HepG2 (cell line): ENCODE data around the gene SPC24. TPM values are rescaled to one million over a fixed set of nuclear protein-coding genes. Genes with fewer than 3 reads are reported as not detected.
A peak's percentile ranks its signal among the peaks of the same experiment; 100 is the strongest.

Experiments used
- RAD51 ChIP-seq: fragments of 450-650 bp; IDR thresholded peaks from 2 replicates; pipeline ENCODE4 v1.6.1; 2016; ENCODE audit warnings: borderline replicate concordance
- SMARCC2 ChIP-seq: fragments of 450-650 bp; IDR thresholded peaks from 2 replicates; pipeline ENCODE4 v1.6.1; 2017; ENCODE audit warnings: antibody characterized with exemption, mild to moderate bottlenecking
- ZNF33A ChIP-seq: sonication (generic); formaldehyde crosslinking; IDR thresholded peaks from 2 replicates; pipeline ENCODE4 v1.5.1; 2020; ENCODE audit warnings: missing genetic modification reagents, mild to moderate bottlenecking, moderate library complexity, borderline replicate concordance
- ZNF749 ChIP-seq: sonication (generic); formaldehyde crosslinking; IDR thresholded peaks from 2 replicates; pipeline ENCODE4 v1.8.0; 2022; ENCODE audit warnings: mild to moderate bottlenecking, missing genetic modification reagents, moderate library complexity, borderline replicate concordance
- polyA plus RNA-seq, 8 experiments: library from polyadenylated mRNA; depleted of rRNA in 3 of 8; stranded (reverse) in 7 of 8; unstranded in 1 of 8; fragments of >200 nt; fragmentation: Illumina TruSeq in 4 of 8; extraction: Trizol in 4 of 8; gene quantifications; 2 replicates each; pipeline versions ENCODE4 v1.2.1 to v1.2.3, GENCODE V29; 2011 to 2016; ENCODE audit warnings: low read depth in 4 of 8, missing spikeins in 1 of 8, mixed read lengths in 1 of 8; ENCODE audit not compliant: insufficient read depth in 1 of 8
- total RNA-seq, 5 experiments: library from RNA; depleted of rRNA; stranded (reverse); fragments of >200 nt; fragmentation: Illumina TruSeq; extraction: Trizol; gene quantifications; 2 replicates each; pipeline ENCODE4 v1.2.3, GENCODE V29; 2016; ENCODE audit warnings: low read depth in 1 of 5
- TF ChIP-seq, protein P1 (sequence below), 2 experiments: fragments of 450-650 bp in 1 of 2; sonication (generic) in 1 of 2; formaldehyde crosslinking in 1 of 2; IDR thresholded peaks; 2 replicates each; pipeline versions ENCODE4 v1.6.1 to v1.8.0; 2016 to 2022; ENCODE audit warnings: antibody characterized with exemption in 1 of 2, mild to moderate bottlenecking in 1 of 2, missing genetic modification reagents in 1 of 2
- TF ChIP-seq, protein P2 (sequence below): sonication (generic); formaldehyde crosslinking; IDR thresholded peaks from 2 replicates; pipeline ENCODE4 v1.4.0; 2020; ENCODE audit warnings: mild to moderate bottlenecking, low read depth, missing genetic modification reagents
- TF ChIP-seq, protein P3 (sequence below), 2 experiments: sonication (generic) in 1 of 2; formaldehyde crosslinking in 1 of 2; IDR thresholded peaks; 2 replicates each; pipeline versions ENCODE4 v1.4.0 to v1.6.1; 2016 to 2020; ENCODE audit warnings: borderline replicate concordance in 1 of 2, low read depth in 1 of 2, mild to moderate bottlenecking in 1 of 2, missing genetic modification reagents in 1 of 2
- TF ChIP-seq, protein P4 (sequence below): sonication (generic); formaldehyde crosslinking; IDR thresholded peaks from 2 replicates; pipeline ENCODE4 v1.5.1; 2020; ENCODE audit warnings: mild to moderate bottlenecking, missing genetic modification reagents

SPC24 gene
- total and polyA plus RNA-seq, 2 of the 13 experiments (the other 11 are each of a cell fraction or from before 2014, with no cell fraction given): 10.0 to 46.2 TPM

DNA sequence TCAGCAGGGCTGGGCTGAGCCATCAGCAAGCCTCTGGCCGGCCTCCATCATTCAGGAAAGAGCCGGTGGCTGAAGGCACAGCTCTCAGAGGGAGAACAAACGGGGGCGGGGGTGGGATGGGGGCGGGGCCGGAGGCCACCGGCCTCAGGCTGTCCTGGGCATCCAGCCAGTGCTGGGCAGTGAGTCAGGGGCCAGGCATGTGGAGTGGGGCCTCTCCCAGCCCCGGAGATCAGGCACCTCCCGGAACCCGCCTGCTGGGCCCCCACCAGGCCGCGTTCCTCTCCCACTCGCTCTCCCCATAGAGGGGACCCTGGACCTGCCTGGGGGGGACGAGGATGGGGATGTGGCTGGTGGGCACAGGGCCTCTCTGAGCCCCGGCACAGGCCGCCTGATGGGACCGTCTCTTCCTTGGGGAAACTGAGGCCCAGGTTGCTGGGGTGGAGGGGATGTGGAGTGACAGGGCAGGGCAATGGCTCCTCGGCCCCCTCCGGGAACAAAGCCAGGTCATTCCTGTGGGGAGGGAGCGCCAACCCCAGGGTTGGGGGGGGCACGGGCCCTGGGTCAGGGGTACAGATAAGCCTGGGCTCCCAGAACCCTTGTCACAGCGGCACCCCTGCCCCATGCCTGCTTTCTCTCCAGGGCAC is 12.9 kb downstream of the SPC24 start (continued):
- TF ChIP-seq, protein P1, sequence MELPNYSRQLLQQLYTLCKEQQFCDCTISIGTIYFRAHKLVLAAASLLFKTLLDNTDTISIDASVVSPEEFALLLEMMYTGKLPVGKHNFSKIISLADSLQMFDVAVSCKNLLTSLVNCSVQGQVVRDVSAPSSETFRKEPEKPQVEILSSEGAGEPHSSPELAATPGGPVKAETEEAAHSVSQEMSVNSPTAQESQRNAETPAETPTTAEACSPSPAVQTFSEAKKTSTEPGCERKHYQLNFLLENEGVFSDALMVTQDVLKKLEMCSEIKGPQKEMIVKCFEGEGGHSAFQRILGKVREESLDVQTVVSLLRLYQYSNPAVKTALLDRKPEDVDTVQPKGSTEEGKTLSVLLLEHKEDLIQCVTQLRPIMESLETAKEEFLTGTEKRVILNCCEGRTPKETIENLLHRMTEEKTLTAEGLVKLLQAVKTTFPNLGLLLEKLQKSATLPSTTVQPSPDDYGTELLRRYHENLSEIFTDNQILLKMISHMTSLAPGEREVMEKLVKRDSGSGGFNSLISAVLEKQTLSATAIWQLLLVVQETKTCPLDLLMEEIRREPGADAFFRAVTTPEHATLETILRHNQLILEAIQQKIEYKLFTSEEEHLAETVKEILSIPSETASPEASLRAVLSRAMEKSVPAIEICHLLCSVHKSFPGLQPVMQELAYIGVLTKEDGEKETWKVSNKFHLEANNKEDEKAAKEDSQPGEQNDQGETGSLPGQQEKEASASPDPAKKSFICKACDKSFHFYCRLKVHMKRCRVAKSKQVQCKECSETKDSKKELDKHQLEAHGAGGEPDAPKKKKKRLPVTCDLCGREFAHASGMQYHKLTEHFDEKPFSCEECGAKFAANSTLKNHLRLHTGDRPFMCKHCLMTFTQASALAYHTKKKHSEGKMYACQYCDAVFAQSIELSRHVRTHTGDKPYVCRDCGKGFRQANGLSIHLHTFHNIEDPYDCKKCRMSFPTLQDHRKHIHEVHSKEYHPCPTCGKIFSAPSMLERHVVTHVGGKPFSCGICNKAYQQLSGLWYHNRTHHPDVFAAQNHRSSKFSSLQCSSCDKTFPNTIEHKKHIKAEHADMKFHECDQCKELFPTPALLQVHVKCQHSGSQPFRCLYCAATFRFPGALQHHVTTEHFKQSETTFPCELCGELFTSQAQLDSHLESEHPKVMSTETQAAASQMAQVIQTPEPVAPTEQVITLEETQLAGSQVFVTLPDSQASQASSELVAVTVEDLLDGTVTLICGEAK (IDR thresholded peaks at IDR 0.05): no peak
- TF ChIP-seq, protein P1 (CRISPR knock-in tag; IDR thresholded peaks at IDR 0.05): no peak
- TF ChIP-seq ZNF749 (CRISPR knock-in tag) (peak; percentile 48; the same call in 1 of the 2 replicates), SMARCC2 (no peak), ZNF33A (CRISPR knock-in tag) (no peak), RAD51 (no peak)
- TF ChIP-seq, protein P2, sequence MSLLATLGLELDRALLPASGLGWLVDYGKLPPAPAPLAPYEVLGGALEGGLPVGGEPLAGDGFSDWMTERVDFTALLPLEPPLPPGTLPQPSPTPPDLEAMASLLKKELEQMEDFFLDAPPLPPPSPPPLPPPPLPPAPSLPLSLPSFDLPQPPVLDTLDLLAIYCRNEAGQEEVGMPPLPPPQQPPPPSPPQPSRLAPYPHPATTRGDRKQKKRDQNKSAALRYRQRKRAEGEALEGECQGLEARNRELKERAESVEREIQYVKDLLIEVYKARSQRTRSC: no peak
- TF ChIP-seq, protein P3, sequence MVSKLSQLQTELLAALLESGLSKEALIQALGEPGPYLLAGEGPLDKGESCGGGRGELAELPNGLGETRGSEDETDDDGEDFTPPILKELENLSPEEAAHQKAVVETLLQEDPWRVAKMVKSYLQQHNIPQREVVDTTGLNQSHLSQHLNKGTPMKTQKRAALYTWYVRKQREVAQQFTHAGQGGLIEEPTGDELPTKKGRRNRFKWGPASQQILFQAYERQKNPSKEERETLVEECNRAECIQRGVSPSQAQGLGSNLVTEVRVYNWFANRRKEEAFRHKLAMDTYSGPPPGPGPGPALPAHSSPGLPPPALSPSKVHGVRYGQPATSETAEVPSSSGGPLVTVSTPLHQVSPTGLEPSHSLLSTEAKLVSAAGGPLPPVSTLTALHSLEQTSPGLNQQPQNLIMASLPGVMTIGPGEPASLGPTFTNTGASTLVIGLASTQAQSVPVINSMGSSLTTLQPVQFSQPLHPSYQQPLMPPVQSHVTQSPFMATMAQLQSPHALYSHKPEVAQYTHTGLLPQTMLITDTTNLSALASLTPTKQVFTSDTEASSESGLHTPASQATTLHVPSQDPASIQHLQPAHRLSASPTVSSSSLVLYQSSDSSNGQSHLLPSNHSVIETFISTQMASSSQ (IDR thresholded peaks at IDR 0.05; ENCODE audit: low read depth): no peak
- TF ChIP-seq, protein P3 (CRISPR knock-in tag; IDR thresholded peaks at IDR 0.05; ENCODE audit: borderline replicate concordance): peak; percentile 53; the same call in 1 of the 2 replicates
- TF ChIP-seq, protein P4, sequence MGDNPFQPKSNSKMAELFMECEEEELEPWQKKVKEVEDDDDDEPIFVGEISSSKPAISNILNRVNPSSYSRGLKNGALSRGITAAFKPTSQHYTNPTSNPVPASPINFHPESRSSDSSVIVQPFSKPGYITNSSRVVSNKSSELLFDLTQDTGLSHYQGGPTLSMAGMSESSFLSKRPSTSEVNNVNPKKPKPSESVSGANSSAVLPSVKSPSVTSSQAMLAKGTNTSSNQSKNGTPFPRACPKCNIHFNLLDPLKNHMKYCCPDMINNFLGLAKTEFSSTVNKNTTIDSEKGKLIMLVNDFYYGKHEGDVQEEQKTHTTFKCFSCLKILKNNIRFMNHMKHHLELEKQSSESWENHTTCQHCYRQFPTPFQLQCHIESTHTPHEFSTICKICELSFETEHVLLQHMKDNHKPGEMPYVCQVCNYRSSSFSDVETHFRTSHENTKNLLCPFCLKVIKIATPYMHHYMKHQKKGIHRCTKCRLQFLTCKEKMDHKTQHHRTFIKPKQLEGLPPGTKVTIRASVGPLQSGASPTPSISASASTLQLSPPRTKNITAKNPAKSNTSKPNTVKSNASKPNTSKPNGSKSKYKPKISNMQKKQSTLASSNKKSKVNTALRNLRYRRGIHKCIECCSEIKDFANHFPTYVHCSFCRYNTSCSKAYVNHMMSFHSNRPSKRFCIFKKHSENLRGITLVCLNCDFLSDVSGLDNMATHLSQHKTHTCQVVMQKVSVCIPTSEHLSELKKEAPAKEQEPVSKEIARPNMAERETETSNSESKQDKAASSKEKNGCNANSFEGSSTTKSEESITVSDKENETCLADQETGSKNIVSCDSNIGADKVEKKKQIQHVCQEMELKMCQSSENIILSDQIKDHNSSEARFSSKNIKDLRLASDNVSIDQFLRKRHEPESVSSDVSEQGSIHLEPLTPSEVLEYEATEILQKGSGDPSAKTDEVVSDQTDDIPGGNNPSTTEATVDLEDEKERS (CRISPR knock-in tag): no peak
